ENCODE results near the gene CABP2.

The CABP2 gene

GRCh38 chr11:67472882-67473281 lies 50.4 kb downstream of the CABP2 start:
- DNase-seq (ENCODE audit: low spot score): no peak

GRCh38 chr11:67470337-67471002 lies 52.8 kb downstream of the CABP2 start:
- no peak for DNase-seq (ENCODE audit: low spot score)

GRCh38 chr11:67469508-67469811 lies 53.8 kb downstream of the CABP2 start:
- no peak for DNase-seq (ENCODE audit: low spot score)

Data from SW480 (cell line).